Transverse colon (tissue), 4 donors: ENCODE measurements around the gene LRRFIP2.

Experiments
- EP300 ChIP-seq: sonication (generic); formaldehyde crosslinking; IDR thresholded peaks from one replicate; pipeline ENCODE4 v1.6.1; 2017; ENCODE audit warnings: antibody characterized with exemption, low read depth
- POLR2A ChIP-seq: fragments of 450-650 bp; IDR thresholded peaks from one replicate; pipeline ENCODE4 v1.6.1; 2016; ENCODE audit warnings: antibody characterized with exemption, mild to moderate bottlenecking, moderate library complexity
- POLR2AphosphoS5 ChIP-seq, 3 donors: sonication (generic); formaldehyde crosslinking; IDR thresholded peaks; one replicate each; pipeline ENCODE4 v1.6.1; 2016; ENCODE audit warnings: antibody characterized with exemption in 3 of 3
- TF ChIP-seq, protein P1 (sequence below), 5 experiments: fragments of 200-600 bp in 3 of 5; fragments of 450-650 bp in 2 of 5; sonication (generic) in 3 of 5; IDR thresholded peaks; 1 replicate in 2 of 5; 2 replicates in 3 of 5; pipeline ENCODE4 v1.5.1; 2016 to 2017; ENCODE audit warnings: antibody characterized with exemption in 5 of 5, inconsistent platforms in 3 of 5, mild to moderate bottlenecking in 2 of 5, moderate library complexity in 1 of 5

DNA sequence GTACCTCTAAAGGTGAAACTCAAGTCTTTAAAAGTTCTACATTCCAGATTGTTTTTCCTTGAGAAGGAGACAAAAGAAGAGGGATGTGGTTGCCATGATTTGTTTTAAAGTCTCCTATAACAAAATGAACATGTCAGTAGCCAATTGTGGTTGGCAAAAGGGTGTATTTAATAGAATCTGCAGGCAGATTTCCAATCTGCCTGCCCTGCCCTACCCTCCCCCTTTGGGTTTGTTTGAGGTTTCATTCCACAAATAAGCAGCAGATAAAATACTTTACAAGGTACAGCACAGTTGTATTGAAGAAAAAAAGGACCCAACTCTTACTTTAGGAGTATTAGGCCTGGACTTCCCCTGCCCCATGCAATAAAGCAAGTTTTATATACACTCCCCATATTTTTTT is 121.5 kb downstream of the LRRFIP2 start:
- TF ChIP-seq, protein P1, sequence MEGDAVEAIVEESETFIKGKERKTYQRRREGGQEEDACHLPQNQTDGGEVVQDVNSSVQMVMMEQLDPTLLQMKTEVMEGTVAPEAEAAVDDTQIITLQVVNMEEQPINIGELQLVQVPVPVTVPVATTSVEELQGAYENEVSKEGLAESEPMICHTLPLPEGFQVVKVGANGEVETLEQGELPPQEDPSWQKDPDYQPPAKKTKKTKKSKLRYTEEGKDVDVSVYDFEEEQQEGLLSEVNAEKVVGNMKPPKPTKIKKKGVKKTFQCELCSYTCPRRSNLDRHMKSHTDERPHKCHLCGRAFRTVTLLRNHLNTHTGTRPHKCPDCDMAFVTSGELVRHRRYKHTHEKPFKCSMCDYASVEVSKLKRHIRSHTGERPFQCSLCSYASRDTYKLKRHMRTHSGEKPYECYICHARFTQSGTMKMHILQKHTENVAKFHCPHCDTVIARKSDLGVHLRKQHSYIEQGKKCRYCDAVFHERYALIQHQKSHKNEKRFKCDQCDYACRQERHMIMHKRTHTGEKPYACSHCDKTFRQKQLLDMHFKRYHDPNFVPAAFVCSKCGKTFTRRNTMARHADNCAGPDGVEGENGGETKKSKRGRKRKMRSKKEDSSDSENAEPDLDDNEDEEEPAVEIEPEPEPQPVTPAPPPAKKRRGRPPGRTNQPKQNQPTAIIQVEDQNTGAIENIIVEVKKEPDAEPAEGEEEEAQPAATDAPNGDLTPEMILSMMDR (IDR thresholded peaks at IDR 0.05) = no peak
- TF ChIP-seq POLR2A = no peak
- no peak for TF ChIP-seq POLR2AphosphoS5 (IDR thresholded peaks at IDR 0.05)
- TF ChIP-seq EP300 = no peak
